NCI-H82 treated with DMSO at 0.1 percent for 48 hours (cell line): Measurements from ENCODE around the gene SYCP2L.

ENCODE experiments used
- DNase-seq: peaks from one replicate; lab custom pipeline; 2025; ENCODE audit not compliant: unreplicated experiment; lab: John Stamatoyannopoulos, UW

SYCP2L gene

GRCh38 chr6:11006061-11006460, 119.2 kb downstream of the SYCP2L start:
- DNase-seq, result no peak

GRCh38 chr6:11007715-11008608, 121.1 kb downstream of the SYCP2L start:
- no peak for DNase-seq

- no peak for DNase-seq
These were observed 122.0 kb downstream of the SYCP2L start for GRCh38 chr6:11008821-11009220.

- DNase-seq, result no peak
These were observed 122.5 kb downstream of the SYCP2L start for GRCh38 chr6:11009353-11009752.

- no peak for DNase-seq
These were observed 125.0 kb downstream of the SYCP2L start for GRCh38 chr6:11011787-11012234.

GRCh38 chr6:11012295-11012754, 125.5 kb downstream of the SYCP2L start:
- no peak for DNase-seq

- no peak for DNase-seq
These were observed 126.3 kb downstream of the SYCP2L start for GRCh38 chr6:11012976-11013720.

GRCh38 chr6:11013721-11014070, 126.8 kb downstream of the SYCP2L start:
- no peak for DNase-seq

- DNase-seq, result no peak
These were observed 128.2 kb downstream of the SYCP2L start for GRCh38 chr6:11015102-11015501.

- DNase-seq, result no peak
These were observed 129.6 kb downstream of the SYCP2L start for GRCh38 chr6:11016452-11016851.

- no peak for DNase-seq
These were observed 130.2 kb downstream of the SYCP2L start for GRCh38 chr6:11017090-11017489.

GRCh38 chr6:11018225-11018624, 131.4 kb downstream of the SYCP2L start:
- no peak for DNase-seq

- DNase-seq, result no peak
These were observed 134.2 kb downstream of the SYCP2L start for GRCh38 chr6:11021003-11021402.

GRCh38 chr6:11021714-11022113, 134.9 kb downstream of the SYCP2L start:
- DNase-seq, result no peak

GRCh38 chr6:11023032-11023431, 136.2 kb downstream of the SYCP2L start:
- no peak for DNase-seq
